Keratinocyte (primary cell): ENCODE measurements around the gene FAM234A.

ENCODE experiments used
- CTCF ChIP-seq, 3 experiments: IDR thresholded peaks in 1 of 3; conservative IDR thresholded peaks in 1 of 3; optimal IDR thresholded peaks in 1 of 3; 2 replicates in 2 of 3; 3 replicates in 1 of 3; pipeline versions ENCODE3 to v1.5.1; 2011; ENCODE audit warnings: low read length in 3 of 3, mild to moderate bottlenecking in 3 of 3, moderate library complexity in 2 of 3, control low read depth in 1 of 3, inconsistent platforms in 1 of 3; ENCODE audit not compliant: insufficient read depth in 2 of 3; ENCODE audit errors: extremely low read depth in 1 of 3
- EZH2 ChIP-seq: IDR thresholded peaks from one replicate; pipeline ENCODE4 v1.6.1; 2012; ENCODE audit warnings: inconsistent platforms, mild to moderate bottlenecking, low read length, moderate library complexity

GRCh38 chr16:314351-314750 lies 79.7 kb downstream of the FAM234A start:
- TF ChIP-seq CTCF (optimal IDR thresholded peaks at IDR 0.05 in 1 of 3, IDR thresholded peaks at IDR 0.05 in 1 of 3, conservative IDR thresholded peaks at IDR 0.05 in 1 of 3; ENCODE audit: extremely low read depth in 1 of 3, insufficient read depth in 2 of 3, low read length in 3 of 3) (no peak), EZH2 (no peak)
